Measurements from ENCODE around the gene PRKACB.
"Not testable (repeated sequence)": the region's sequence is repeated elsewhere in the genome, so short reads cannot be mapped to it uniquely, and the experiment has no call there.

The PRKACB gene

DNA sequence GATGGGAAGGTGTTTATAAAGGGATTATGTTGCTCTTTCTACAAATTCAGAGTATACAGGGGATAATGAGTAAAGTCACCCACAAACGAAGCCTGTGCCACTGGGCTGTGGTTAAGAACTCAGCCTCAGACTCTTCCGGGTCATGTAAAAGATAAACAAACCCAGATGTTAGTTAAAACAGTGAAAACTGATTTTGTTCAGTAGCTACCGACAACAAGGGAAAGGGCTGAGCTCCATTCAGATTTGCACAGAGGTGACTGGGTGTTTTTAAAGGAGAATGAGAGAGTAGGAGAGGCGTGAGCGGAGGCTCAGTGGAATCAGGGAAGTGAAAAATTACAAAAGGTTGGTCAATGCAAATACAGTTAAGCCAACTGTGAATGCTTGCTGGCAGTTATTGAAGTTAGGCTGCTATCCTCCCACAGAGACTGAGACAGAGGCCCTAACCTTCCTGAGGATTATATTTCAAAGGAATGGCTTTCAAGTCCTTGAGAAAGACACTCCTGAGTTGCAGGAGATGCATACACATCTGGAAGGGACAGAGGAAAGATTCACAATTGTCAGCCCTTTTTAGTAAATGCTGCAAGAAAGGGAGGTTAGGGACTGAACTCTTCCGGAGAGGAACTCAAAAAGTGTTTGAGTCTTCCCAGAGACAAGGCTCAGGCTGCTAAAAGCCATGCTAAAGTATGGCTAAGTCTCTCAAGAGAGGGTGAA, 127.5 kb downstream of the PRKACB start:
- DNase-seq, result peak; percentile 50

DNA sequence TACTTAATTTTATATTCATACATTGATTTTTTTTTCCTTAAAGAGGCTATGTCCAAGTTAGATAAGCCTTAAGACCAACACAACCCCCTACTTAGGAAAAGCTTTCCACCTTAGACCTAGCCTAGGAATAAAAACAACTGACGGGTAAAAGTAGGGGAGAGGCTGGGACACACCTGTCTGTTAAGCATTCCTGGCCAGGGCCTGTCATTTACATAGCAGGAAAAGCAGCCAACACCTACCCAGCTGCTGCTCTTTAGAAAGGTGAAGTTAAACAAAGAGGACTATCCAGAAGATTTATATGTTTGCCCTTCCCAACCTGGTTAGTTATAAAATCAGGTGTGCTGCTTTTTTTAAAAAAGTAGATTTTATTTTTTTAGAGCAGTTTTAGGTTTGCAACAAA, 128.3 kb downstream of the PRKACB start:
- no peak for DNase-seq

DNA sequence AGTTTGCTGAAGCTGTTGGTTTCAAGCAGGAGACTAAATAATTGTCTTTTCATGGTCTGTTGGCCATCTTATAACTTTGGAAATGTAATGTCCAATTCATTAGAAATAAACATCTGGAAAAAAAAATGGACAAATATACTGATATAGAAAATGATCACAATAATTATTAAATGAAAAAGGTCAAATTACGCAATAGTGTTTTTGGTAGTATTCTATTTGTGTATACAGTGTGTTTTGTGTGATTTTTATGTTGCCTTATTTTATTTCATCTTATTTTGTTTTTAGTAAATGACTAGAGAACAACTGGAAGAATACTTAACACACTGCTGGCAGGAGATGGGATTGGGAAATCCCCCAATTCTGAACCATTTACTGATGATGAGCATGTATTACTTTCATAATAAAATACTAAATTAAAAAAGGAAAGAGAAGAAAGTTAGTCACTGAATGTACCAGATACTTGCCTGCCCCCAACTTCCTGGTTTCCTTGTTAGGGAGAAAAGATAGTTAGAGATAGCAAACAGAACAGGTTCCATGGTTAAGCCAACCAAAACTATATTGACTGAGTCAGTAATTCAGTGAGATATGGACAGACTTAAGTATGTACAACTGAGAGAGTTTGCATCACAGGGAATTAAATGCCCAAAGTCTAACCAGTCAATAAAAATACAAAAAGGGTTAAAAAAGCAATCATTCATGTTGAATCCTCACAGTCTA, 133.4 kb downstream of the PRKACB start:
- DNase-seq, result no peak

DNA sequence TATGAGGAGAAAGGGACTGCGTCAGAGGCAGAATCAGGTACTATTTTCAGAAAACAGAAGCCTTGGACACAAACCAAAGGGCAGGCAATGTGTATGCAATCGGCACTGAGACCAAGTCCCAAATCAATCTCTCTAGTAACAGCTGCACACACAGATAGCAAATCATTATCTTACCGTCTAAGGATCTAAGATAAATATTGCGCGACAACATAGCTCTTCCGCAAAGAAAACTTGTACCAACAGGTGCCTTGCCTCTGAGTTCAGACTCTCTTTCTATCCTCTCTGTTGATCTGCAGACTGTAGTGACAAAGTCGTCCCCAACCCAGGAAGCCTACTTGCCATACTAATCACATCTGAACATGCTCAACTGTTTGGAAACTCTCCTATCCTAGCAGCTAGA, 134.8 kb downstream of the PRKACB start:
- DNase-seq, result no peak

DNA sequence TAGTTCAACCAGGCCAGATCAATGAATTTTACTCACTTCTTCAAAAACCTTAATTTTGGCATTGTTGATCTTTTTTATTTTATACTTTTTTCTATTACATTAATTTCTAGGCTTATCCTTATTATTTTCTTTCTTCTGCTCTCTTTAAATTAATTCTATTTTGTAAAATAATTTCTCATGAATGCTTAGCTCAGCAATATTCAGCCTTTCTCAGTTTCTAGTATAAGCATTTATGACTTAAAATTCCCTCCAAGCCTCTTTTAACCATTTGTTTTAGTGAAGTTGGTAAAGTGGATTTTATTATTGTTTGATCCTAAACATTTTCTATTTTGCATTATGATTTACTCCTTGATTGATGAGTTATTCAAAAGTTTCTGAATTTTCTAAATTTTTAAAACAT, 136.8 kb downstream of the PRKACB start:
- DNase-seq, result no peak

DNA sequence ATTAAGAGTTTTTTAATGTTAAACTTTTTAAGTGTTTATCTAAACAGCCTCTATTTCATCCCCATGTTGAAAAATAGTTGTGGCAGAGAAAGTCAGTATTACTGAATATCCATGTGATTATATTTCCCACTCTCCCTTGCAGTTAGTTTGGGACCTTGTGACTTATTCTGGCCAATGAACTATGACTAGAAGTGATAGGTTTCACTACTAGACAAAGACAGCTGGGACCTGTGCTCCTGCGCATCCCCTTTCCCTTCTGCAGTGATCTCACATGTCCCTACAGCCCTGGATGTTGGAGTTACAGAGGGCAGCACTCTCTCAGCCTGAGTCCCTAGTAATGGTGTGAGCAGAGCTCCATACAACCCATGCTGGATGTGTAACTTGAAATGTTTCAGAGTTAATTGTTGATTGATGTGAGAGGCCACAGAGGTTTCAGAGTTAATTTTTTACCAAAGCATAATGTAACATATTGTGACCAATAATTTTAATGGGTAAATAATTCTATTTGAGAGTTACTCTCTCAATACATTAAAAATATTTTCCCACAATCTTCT, 138.8 kb downstream of the PRKACB start:
- DNase-seq, result no peak

DNA sequence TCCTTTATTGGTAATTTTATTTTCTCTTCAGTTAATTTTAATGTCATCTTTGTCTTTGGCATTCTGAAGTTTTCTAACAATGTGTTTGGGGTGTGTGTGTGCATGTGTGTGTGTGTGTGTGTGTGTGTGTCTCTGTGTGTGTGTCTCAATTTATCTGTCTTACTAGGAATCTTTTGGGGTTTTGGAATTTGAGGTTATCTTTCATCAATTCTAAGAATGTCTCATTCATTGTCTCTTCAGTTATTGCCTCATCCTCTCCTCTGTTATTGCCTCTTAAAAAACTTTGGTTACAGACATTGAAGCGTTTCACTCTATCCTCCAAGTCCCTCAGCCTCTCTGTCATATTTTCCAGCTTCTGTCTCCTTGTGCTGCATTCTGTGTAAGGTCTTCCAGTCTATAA, 139.3 kb downstream of the PRKACB start:
- DNase-seq, result no peak

DNA sequence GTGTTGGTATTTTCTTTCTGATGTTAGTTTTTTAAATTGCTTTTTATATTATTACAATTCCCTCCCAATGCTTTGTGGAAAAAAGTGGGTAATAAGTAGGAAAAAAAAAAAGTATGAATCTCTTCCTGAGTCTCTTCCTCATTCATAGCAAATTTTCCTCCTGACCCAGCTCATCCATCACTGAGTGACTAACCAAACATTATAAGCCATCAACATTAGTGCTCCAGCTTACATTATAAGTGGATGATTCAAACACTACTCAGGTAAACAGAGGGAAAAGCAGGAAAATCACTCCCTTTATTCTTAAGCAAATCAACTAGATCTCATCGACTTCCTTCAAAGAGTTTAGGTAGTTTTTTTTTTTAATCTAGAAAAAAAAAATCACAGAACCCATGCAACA, 142.0 kb downstream of the PRKACB start:
- no peak for DNase-seq

DNA sequence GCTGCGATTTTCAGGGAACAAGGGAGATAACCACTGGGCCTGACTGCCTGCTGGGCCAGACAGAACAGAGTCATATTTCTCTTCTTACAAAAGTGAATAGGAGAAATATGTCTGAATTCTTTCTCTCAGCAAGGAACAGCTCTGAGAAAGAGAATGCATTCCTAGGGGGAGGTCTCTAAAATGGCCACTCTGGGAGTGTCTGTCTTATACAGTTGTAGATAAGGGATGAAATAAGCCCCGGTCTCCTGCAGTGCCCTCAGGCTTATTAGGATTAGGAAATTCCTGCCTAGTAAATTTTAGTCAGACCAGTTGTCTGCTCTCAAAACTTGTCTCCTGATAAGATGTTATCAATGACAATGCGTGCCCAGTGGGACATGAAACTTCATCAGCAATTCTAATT, 143.3 kb downstream of the PRKACB start:
- DNase-seq, result not testable (repeated sequence)

Measured in inflammatory macrophage treated with lipopolysaccharide for 4 hours (primary cell).